Tibial nerve (tissue), 4 donors: ENCODE measurements around the gene CPNE1. TPM values are rescaled to one million over a fixed set of nuclear protein-coding genes. Genes with fewer than 3 reads are reported as not detected.
A peak's percentile ranks its signal among the peaks of the same experiment; 100 is the strongest.

Experiments
- DNase-seq, 2 donors: peaks; one replicate each; pipeline ENCODE4 v3.0.0-alpha.2; 2019; ENCODE audit warnings: low spot score in 2 of 2
- H3K27ac ChIP-seq, 4 donors: fragments of 200-600 bp; sonication (generic) in 3 of 4; one replicate each; pipeline ENCODE4 v1.5.1; 2017 to 2019; ENCODE audit warnings: mild to moderate bottlenecking in 1 of 4
- H3K27me3 ChIP-seq, 2 donors: fragments of 200-600 bp; sonication (generic) in 1 of 2; one replicate each; pipeline versions ENCODE4 v1.5.1 to v1.6.0; 2017 to 2019
- H3K36me3 ChIP-seq, 3 donors: fragments of 200-600 bp; sonication (generic); one replicate each; pipeline ENCODE4 v1.5.1; 2018 to 2019
- H3K4me1 ChIP-seq, 4 donors: fragments of 200-600 bp; sonication (generic) in 3 of 4; one replicate each; pipeline ENCODE4 v1.5.1; 2017 to 2019
- H3K4me3 ChIP-seq, 4 donors: fragments of 200-600 bp; sonication (generic) in 3 of 4; one replicate each; pipeline ENCODE4 v1.5.1; 2017 to 2019; ENCODE audit warnings: mild to moderate bottlenecking in 1 of 4, moderate library complexity in 1 of 4
- H3K9me3 ChIP-seq, 4 donors: fragments of 200-600 bp; sonication (generic) in 3 of 4; one replicate each; pipeline ENCODE4 v1.5.1; 2017 to 2019
- CTCF ChIP-seq, 5 experiments: fragments of 200-600 bp in 3 of 5; fragments of 450-650 bp in 2 of 5; sonication (generic) in 3 of 5; IDR thresholded peaks; one replicate each; pipeline ENCODE4 v1.5.1; 2016 to 2019; ENCODE audit warnings: antibody characterized with exemption in 5 of 5, mild to moderate bottlenecking in 3 of 5, moderate library complexity in 2 of 5
- EP300 ChIP-seq, 2 donors: sonication (generic); formaldehyde crosslinking; IDR thresholded peaks; one replicate each; pipeline ENCODE4 v1.6.1; 2017; ENCODE audit warnings: antibody characterized with exemption in 2 of 2, mild to moderate bottlenecking in 1 of 2
- POLR2A ChIP-seq, 2 donors: fragments of 450-650 bp; IDR thresholded peaks; one replicate each; pipeline ENCODE4 v1.6.1; 2017; ENCODE audit warnings: antibody characterized with exemption in 2 of 2, mild to moderate bottlenecking in 2 of 2, moderate library complexity in 2 of 2
- WGBS, 2 donors: methylation state at CpG; one replicate each; pipeline ENCODE4 v1.1.5; 2018; 5-methylcytosine and 5-hydroxymethylcytosine counted together
- total RNA-seq, 4 donors: library from RNA; depleted of rRNA; stranded (reverse); fragments of >200 nt; gene quantifications; one replicate each; pipeline ENCODE4 v1.1.0, GENCODE V29; 2016

CPNE1 gene
- total RNA-seq, 4 donors from 2014 or later = 116 to 151 (median 144) TPM

- no peak overlapping the region for H3K27ac ChIP-seq
- peaks cover 0 to 61% (median 15%) of the 10 kb centered on the region in 3 donors for H3K36me3 ChIP-seq
- H3K27me3 ChIP-seq = no peaks in the 10 kb centered on the region
- H3K9me3 ChIP-seq = no peaks in the 10 kb centered on the region
- WGBS, 2 donors = 76 to 79% methylated on average over 12 of the region's 12 CpGs
- no peak for DNase-seq
- peaks cover 0 to 43% (median 17%) of the 10 kb centered on the region in 4 donors for H3K4me1 ChIP-seq
- H3K4me3 ChIP-seq = no peak overlapping the region
- no peak for TF ChIP-seq EP300 (IDR thresholded peaks at IDR 0.05)
- no peak for TF ChIP-seq CTCF (IDR thresholded peaks at IDR 0.05)
- no peak for TF ChIP-seq POLR2A (IDR thresholded peaks at IDR 0.05)
Measured at GRCh38 chr20:35702051-35702823, 37.5 kb upstream of the CPNE1 start.

DNA sequence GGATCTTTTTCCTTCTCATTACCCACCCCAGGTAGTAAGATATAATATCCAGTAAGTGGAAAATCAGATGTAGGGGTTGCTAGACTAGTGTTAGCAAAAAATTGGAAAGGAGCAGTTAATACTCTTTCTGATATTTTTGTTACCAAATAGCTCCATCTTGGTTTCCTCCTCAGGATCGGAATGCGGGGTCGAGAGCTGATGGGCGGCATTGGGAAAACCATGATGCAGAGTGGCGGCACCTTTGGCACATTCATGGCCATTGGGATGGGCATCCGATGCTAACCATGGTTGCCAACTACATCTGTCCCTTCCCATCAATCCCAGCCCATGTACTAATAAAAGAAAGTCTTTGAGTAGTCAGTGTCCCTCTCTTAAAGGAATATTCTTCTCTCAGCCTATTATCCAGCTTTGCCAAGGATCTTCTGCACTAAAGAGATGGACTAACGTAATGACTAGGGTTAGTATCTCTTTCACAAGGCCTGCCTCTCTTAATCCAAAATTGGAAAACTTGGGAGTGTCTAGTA, 36.0 kb upstream of the CPNE1 start:
- DNase-seq = no peak
- peaks cover 0 to 43% (median 17%) of the 10 kb centered on the region in 4 donors for H3K4me1 ChIP-seq
- H3K36me3 ChIP-seq = peaks cover 0 to 54% (median 4%) of the 10 kb centered on the region in 3 donors
- no peaks in the 10 kb centered on the region for H3K9me3 ChIP-seq
- H3K27me3 ChIP-seq = no peaks in the 10 kb centered on the region
- TF ChIP-seq CTCF (IDR thresholded peaks at IDR 0.05) (no peak), POLR2A (IDR thresholded peaks at IDR 0.05) (no peak), EP300 (IDR thresholded peaks at IDR 0.05) (no peak)
- peak overlapping the region in 3 of 4 donors; percentile 91 to 96 (median 91) for H3K27ac ChIP-seq
- WGBS, 2 donors = 91 to 96% methylated on average over 7 of the region's 7 CpGs
- no peak overlapping the region for H3K4me3 ChIP-seq

DNA sequence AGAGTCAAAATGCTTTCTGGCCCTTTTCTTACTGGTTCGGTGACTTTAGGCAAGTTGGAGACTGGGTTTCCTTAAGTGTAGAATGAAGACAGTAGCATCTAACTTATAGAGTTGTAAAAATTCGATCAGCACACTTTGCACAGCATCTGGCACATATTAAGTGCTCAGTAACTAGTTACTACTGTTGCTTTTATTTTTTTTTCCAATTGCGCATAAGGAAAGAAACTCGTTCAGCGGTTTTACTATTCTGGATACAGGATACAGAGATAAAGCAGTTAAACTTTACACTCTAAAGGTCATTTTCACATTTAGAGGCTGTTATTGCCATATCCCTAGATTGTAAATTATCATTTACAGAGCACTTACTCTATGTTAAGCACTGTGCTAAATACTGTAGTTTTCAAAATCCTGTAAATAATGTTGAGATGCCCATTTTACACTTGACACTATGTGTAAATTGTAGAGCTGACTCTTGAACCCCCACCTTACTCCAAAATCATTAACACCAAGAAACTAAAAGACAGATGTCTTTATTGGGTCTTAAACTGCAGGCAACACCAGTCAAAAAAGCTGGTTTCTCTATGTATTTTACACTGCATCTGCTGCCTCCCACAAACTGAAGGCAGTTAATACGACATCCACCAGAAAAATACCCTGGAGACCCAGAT, 35.4 kb upstream of the CPNE1 start:
- Histone ChIP-seq H3K27me3 (no peaks in the 10 kb centered on the region), H3K4me3 (peak overlapping the region; percentile 61 to 91 (median 86)), H3K9me3 (no peaks in the 10 kb centered on the region), H3K4me1 (peaks cover 0 to 42% (median 17%) of the 10 kb centered on the region in 4 donors), H3K27ac (peak overlapping the region; percentile 68 to 96 (median 91)), H3K36me3 (peaks cover 0 to 54% (median 0%) of the 10 kb centered on the region in 3 donors)
- no peak for DNase-seq
- TF ChIP-seq EP300 (IDR thresholded peaks at IDR 0.05) = no peak
- no peak for TF ChIP-seq POLR2A (IDR thresholded peaks at IDR 0.05)
- TF ChIP-seq CTCF (IDR thresholded peaks at IDR 0.05) = no peak
- 15% methylated on average over 6 of the region's 6 CpGs for WGBS, 2 donors

DNA sequence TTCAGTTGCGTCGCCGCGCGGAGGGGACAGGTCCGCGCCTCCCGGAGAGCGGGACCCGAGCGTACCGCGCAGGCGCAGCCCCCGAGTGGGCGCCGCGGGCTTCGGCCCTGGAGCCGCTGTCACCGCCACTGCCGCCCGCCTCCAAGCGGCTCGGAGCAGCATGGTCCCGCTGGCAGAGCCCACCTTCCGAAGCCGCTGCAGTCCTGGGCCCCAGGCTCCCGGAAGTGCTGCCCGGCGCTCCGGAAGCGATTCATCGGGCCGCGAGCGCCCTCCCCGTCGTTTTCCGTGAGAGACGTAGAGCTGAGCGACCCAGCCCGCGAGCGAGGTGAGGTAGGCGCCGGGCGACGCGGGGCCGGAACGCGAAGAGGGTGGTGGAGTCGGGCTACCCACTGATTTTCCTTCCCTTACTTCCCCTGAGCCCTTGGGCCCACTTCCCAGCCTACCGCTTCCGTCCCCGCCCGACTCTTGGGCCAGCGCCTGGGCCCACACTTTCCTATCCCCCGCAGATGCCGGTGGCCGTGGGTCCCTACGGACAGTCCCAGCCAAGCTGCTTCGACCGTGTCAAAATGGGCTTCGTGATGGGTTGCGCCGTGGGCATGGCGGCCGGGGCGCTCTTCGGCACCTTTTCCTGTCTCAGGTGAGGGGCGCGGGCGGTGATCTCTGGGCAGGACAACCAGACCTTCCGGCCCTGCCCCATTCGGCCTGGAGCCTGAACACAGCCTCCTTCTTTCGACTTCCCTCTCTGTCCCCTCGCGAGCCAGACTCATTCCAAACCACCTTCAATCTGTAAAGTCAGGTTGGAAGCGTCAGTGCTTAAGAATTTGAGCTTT, 34.6 kb upstream of the CPNE1 start, which contains the start of the genes NFS1 and ROMO1:
Gene NFS1 (minus strand): TSS at position 226 of the 830 bp plus-strand sequence. CDS start 64 bp downstream, at position 162.
Gene ROMO1 (plus strand): TSS at position 279 of the 830 bp plus-strand sequence. CDS start 228 bp downstream, at position 507.
- peaks cover 0 to 42% (median 17%) of the 10 kb centered on the region in 4 donors for H3K4me1 ChIP-seq
- peak within 1 kb of the TSS; percentile 68 to 96 (median 91) for H3K27ac ChIP-seq
- peak; percentile 60 to 88 for TF ChIP-seq EP300 (IDR thresholded peaks at IDR 0.05)
- TF ChIP-seq POLR2A (IDR thresholded peaks at IDR 0.05) = peak; percentile 12 to 72
- TF ChIP-seq CTCF (IDR thresholded peaks at IDR 0.05) = peak in 2 of 5 experiments; percentile 46 to 53
- H3K9me3 ChIP-seq = no peaks in the 10 kb centered on the region
- 0% methylated on average over 53 to 69 of the region's 81 CpGs for WGBS, 2 donors
- H3K36me3 ChIP-seq = peaks cover 0 to 54% (median 0%) of the 10 kb centered on the region in 3 donors
- peak; percentile 71 to 76 for DNase-seq
- peak within 1 kb of the TSS; percentile 61 to 91 (median 86) for H3K4me3 ChIP-seq
- no peaks in the 10 kb centered on the region for H3K27me3 ChIP-seq
